Right lobe of liver (tissue), 4 donors: ENCODE data around the gene THADA.

Experiments used
- POLR2A ChIP-seq: fragments of 450-650 bp; IDR thresholded peaks from one replicate; pipeline ENCODE4 v1.6.1; 2017; ENCODE audit warnings: antibody characterized with exemption, mild to moderate bottlenecking
- TF ChIP-seq, protein P1 (sequence below), 4 donors: fragments of 200-600 bp in 3 of 4; fragments of 450-650 bp in 1 of 4; IDR thresholded peaks; one replicate each; pipeline versions ENCODE4 v1.5.1 to v1.8.0; 2016 to 2022; ENCODE audit warnings: antibody characterized with exemption in 4 of 4, mild to moderate bottlenecking in 2 of 4
- donor health status: DM: no; HTN: no; CAD: no.
- donor health status: DM: no; HTN: no; CAD: no.
- donor health status: DM: no; HTN: yes; CAD: no.

GRCh38 chr2:43424262-43425207, 171.3 kb downstream of the THADA start:
- TF ChIP-seq, protein P1, sequence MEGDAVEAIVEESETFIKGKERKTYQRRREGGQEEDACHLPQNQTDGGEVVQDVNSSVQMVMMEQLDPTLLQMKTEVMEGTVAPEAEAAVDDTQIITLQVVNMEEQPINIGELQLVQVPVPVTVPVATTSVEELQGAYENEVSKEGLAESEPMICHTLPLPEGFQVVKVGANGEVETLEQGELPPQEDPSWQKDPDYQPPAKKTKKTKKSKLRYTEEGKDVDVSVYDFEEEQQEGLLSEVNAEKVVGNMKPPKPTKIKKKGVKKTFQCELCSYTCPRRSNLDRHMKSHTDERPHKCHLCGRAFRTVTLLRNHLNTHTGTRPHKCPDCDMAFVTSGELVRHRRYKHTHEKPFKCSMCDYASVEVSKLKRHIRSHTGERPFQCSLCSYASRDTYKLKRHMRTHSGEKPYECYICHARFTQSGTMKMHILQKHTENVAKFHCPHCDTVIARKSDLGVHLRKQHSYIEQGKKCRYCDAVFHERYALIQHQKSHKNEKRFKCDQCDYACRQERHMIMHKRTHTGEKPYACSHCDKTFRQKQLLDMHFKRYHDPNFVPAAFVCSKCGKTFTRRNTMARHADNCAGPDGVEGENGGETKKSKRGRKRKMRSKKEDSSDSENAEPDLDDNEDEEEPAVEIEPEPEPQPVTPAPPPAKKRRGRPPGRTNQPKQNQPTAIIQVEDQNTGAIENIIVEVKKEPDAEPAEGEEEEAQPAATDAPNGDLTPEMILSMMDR (IDR thresholded peaks at IDR 0.05): no peak
- no peak for TF ChIP-seq POLR2A
